Measurements from ENCODE around the gene PAFAH1B2. TPM values are rescaled to one million over a fixed set of nuclear protein-coding genes. Genes with fewer than 3 reads are reported as not detected.

The PAFAH1B2 gene
- total and polyA plus RNA-seq, 10 of the 15 experiments (the other 5 are each of a cell fraction or from before 2014, with no cell fraction given) = 17.6 to 64.8 (median 47.6) TPM

- no peak overlapping the region for H2AFZ ChIP-seq (ENCODE audit: control insufficient read depth, low read depth, low read length)
- 85% methylated on average over 7 of the region's 7 CpGs for WGBS (ENCODE audit: insufficient coverage, insufficient replicate concordance, low lambda C conversion rate, missing lambda C conversion rate)
- CTCF ChIA-PET = interaction anchor here (2.1 kb wide), 2 partner anchors 12 to 34 kb away, joined by 7 to 8 read pairs; no protein-coding TSS in a partner anchor
- no peak for DNase-seq (ENCODE audit: low read depth, low spot score)
- intact Hi-C loops (cut with micrococcal nuclease; ENCODE audit: unreplicated experiment) = no loop called here
- no peak for ATAC-seq
- H3K4me3 ChIP-seq = no peak overlapping the region
- SMC1A ChIA-PET (ENCODE audit: uncharacterized antibody, unreplicated experiment) = interaction anchor here (0.7 to 1.5 kb wide), 2 partner anchors 13 to 35 kb away, joined by 3 to 5 read pairs; no protein-coding TSS in a partner anchor
- H3K36me3 ChIP-seq (ENCODE audit: control insufficient read depth in 2 of 2, insufficient read depth in 2 of 2, low read length in 1 of 2) = peaks cover 14 to 35% of the 10 kb centered on the region in 2 experiments
- no TSS peak for BruUV-seq (replicated peaks)
- POLR2A ChIA-PET = interaction anchor here (0.5 to 0.6 kb wide), 3 partner anchors 53 to 721 kb away, joined by 4 to 6 read pairs (median 4); no protein-coding TSS in a partner anchor
- RAD21 ChIA-PET (ENCODE audit: unreplicated experiment) = no interaction called here
- no peak overlapping the region for H3K27ac ChIP-seq (ENCODE audit: control insufficient read depth, insufficient read depth)
- in situ Hi-C loops (cut with MboI) = no loop called here
- H3K27me3 ChIP-seq (replicated peaks in 1 of 2; ENCODE audit: control insufficient read depth in 2 of 2, insufficient read depth in 2 of 2, low read length in 1 of 2) = no peaks in the 10 kb centered on the region
- H3K9me3 ChIP-seq (replicated peaks; ENCODE audit: control insufficient read depth, insufficient read depth, low read length) = no peaks in the 10 kb centered on the region
- H3K4me2 ChIP-seq (ENCODE audit: control insufficient read depth, insufficient read depth) = no peak overlapping the region
- H4K20me1 ChIP-seq (ENCODE audit: control insufficient read depth, insufficient read depth) = no peaks in the 10 kb centered on the region
- no peaks in the 10 kb centered on the region; the same call in 1 of the 2 replicates for H3K4me1 ChIP-seq (ENCODE audit: control insufficient read depth, insufficient read depth, low read length)
- FAIRE-seq = no peak
- no peaks in the 10 kb centered on the region for H3K79me2 ChIP-seq (ENCODE audit: control insufficient read depth, insufficient read depth, low read length)
- H3K9ac ChIP-seq (ENCODE audit: control insufficient read depth, insufficient read depth, low read length) = no peak overlapping the region
- no peak for TF ChIP-seq HDAC6 (IDR thresholded peaks at IDR 0.05; ENCODE audit: unreplicated experiment)
- no peak for TF ChIP-seq RFX5 (IDR thresholded peaks at IDR 0.05; ENCODE audit: low read depth, low read length)
- TF ChIP-seq ZZZ3 (IDR thresholded peaks at IDR 0.05; ENCODE audit: control insufficient read depth, insufficient read length, low read depth) = no peak
- TF ChIP-seq EGR1 (IDR thresholded peaks at IDR 0.05; ENCODE audit: borderline replicate concordance in 1 of 2, low read depth in 2 of 2, low read length in 2 of 2) = no peak
- no peak for TF ChIP-seq ZBTB40 (IDR thresholded peaks at IDR 0.05; ENCODE audit: borderline replicate concordance)
- TF ChIP-seq YY1 (IDR thresholded peaks at IDR 0.05; ENCODE audit: low read depth, low read length) = no peak
- no peak for TF ChIP-seq FOS (IDR thresholded peaks at IDR 0.05; ENCODE audit: borderline replicate concordance, extremely low read depth, insufficient read length)
- no peak for TF ChIP-seq ESRRA (IDR thresholded peaks at IDR 0.05; ENCODE audit: low read length)
- TF ChIP-seq NRF1 (conservative IDR thresholded peaks at IDR 0.05; ENCODE audit: low read depth, low read length) = no peak
- TF ChIP-seq RBBP5 (conservative IDR thresholded peaks at IDR 0.05) = no peak
- no peak for TF ChIP-seq SP1 (IDR thresholded peaks at IDR 0.05; ENCODE audit: low read depth, low read length)
- no peak for TF ChIP-seq SREBF1 (IDR thresholded peaks at IDR 0.05; ENCODE audit: low read length)
- TF ChIP-seq KLF5 (IDR thresholded peaks at IDR 0.05; ENCODE audit: partially characterized antibody) = no peak
- TF ChIP-seq CHD1 (IDR thresholded peaks at IDR 0.05; ENCODE audit: low read depth, low read length) = no peak
- no peak for TF ChIP-seq IKZF2 (IDR thresholded peaks at IDR 0.05)
- no peak for TF ChIP-seq RAD21 (IDR thresholded peaks at IDR 0.05; ENCODE audit: insufficient read depth, low read depth, low read length)
- TF ChIP-seq KDM1A (IDR thresholded peaks at IDR 0.05; ENCODE audit: borderline replicate concordance) = no peak
- no peak for TF ChIP-seq NR2C2 (IDR thresholded peaks at IDR 0.05; ENCODE audit: borderline replicate concordance, control insufficient read depth, insufficient read length, low read depth)
These were observed 70.5 kb downstream of the PAFAH1B2 start for GRCh38 chr11:117214404-117215110.
